K562 (cell line): ENCODE measurements around the gene TMEM131. TPM values are rescaled to one million over a fixed set of nuclear protein-coding genes. Genes with fewer than 3 reads are reported as not detected.

Source experiments
- ATAC-seq: fragments of 200-7000 bp; cut with Tn5 transposase; 3 replicates; pipeline ENCODE4 v1.9.1; 2020; ENCODE audit warnings: moderate library complexity
- BruUV-seq: library from RNA; stranded (reverse); fragments of 400-500 nt; replicated peaks from 2 replicates; lab custom pipeline; 2021; lab: Mats Ljungman, UMichigan
- CTCF ChIA-PET: fragments of 300-600 bp; formaldehyde crosslinking; extraction: SDS; loops from one replicate; lab custom pipeline; 2021; ENCODE audit warnings: low intra/inter-chr PET ratio; lab: Yijun Ruan, JAX
- POLR2A ChIA-PET: fragments of 300-600, 350-650 bp; sonication (Branson Sonifier 250); formaldehyde crosslinking; extraction: SDS; loops from one replicate; lab custom pipeline; 2021; ENCODE audit warnings: antibody characterized with exemption, inconsistent platforms; lab: Yijun Ruan, JAX
- DNase-seq, 4 experiments: peaks; one replicate each; pipeline versions ENCODE4 v3.0.0 to v3.0.0-alpha.2; 2011 to 2018; ENCODE audit warnings: low spot score in 3 of 4, mixed read lengths in 3 of 4; ENCODE audit errors: extremely low read depth in 1 of 4
- FAIRE-seq: peaks from 2 replicates; lab custom pipeline; 2011; peaks lifted over from hg19 to GRCh38; lab: Jason Lieb, UNC
- H2AFZ ChIP-seq: 2 replicates; pipeline ENCODE4 v1.6.0; 2011; ENCODE audit warnings: low read depth, low read length, control low read depth, inconsistent platforms
- H3K27ac ChIP-seq: fragments of 200-600 bp; 3 replicates; pipeline ENCODE4 v1.8.0; 2011; ENCODE audit warnings: low read depth, mild to moderate bottlenecking, control low read depth, inconsistent platforms, low read length, moderate library complexity, mixed read lengths; ENCODE audit errors: extremely low read depth
- H3K27me3 ChIP-seq, 2 experiments: fragments of 300-600 bp in 1 of 2; 2 replicates in 1 of 2; 3 replicates in 1 of 2; pipeline versions ENCODE4 v1.6.0 to v1.8.0; 2011; ENCODE audit warnings: inconsistent platforms in 2 of 2, low read length in 2 of 2, mild to moderate bottlenecking in 1 of 2, mixed read lengths in 1 of 2, moderate library complexity in 1 of 2; ENCODE audit not compliant: control insufficient read depth in 2 of 2, insufficient read depth in 2 of 2
- H3K36me3 ChIP-seq: fragments of 300-600 bp; 3 replicates; pipeline ENCODE4 v1.8.0; 2011; ENCODE audit warnings: mild to moderate bottlenecking, low read length, inconsistent platforms; ENCODE audit not compliant: control insufficient read depth, insufficient read depth
- H3K4me1 ChIP-seq, 2 experiments: fragments of 200-600 bp in 1 of 2; replicated peaks in 1 of 2; 2 replicates in 1 of 2; 3 replicates in 1 of 2; pipeline versions ENCODE4 v1.5.1 to v1.8.0; 2011; ENCODE audit warnings: inconsistent platforms in 2 of 2, low read length in 2 of 2, mild to moderate bottlenecking in 1 of 2, mixed read lengths in 1 of 2, moderate library complexity in 1 of 2; ENCODE audit not compliant: control insufficient read depth in 2 of 2, insufficient read depth in 2 of 2
- H3K4me2 ChIP-seq: 2 replicates; pipeline ENCODE4 v1.6.1; 2011; ENCODE audit warnings: low read length, control low read depth, inconsistent platforms, mixed read lengths; ENCODE audit not compliant: insufficient read depth
- H3K4me3 ChIP-seq: fragments of 200-600 bp; sonication (generic), shearing (Covaris generic); 2 replicates; pipeline ENCODE4 v1.5.1; 2016; ENCODE audit warnings: control low read depth, inconsistent platforms
- H3K79me2 ChIP-seq: fragments of 200-600 bp; 3 replicates; pipeline ENCODE4 v1.8.0; 2011; ENCODE audit warnings: low read length, inconsistent platforms; ENCODE audit not compliant: control insufficient read depth, insufficient read depth
- H3K9ac ChIP-seq, 2 experiments: 2 replicates each; pipeline versions ENCODE4 v1.6.0 to v1.6.1; 2011; ENCODE audit warnings: low read depth in 2 of 2, low read length in 2 of 2, control low read depth in 1 of 2, inconsistent platforms in 1 of 2, mild to moderate bottlenecking in 1 of 2, mixed read lengths in 1 of 2; ENCODE audit not compliant: insufficient read depth in 1 of 2
- H3K9me1 ChIP-seq: one replicate; pipeline ENCODE4 v1.6.0; 2011; ENCODE audit warnings: inconsistent platforms, mild to moderate bottlenecking, low read length, moderate library complexity; ENCODE audit not compliant: control insufficient read depth, insufficient read depth
- H3K9me3 ChIP-seq: replicated peaks from 2 replicates; pipeline ENCODE4 v1.5.1; 2011; ENCODE audit warnings: low read depth, low read length, inconsistent platforms; ENCODE audit not compliant: control insufficient read depth, insufficient read depth
- H4K20me1 ChIP-seq: replicated peaks from 2 replicates; pipeline ENCODE4 v1.6.1; 2011; ENCODE audit warnings: low read length, inconsistent platforms, mixed read lengths; ENCODE audit not compliant: control insufficient read depth, insufficient read depth
- BMI1 ChIP-seq: fragments of 150-350 bp; IDR thresholded peaks from 2 replicates; pipeline ENCODE4 v1.6.1; 2014; ENCODE audit warnings: low read length
- CHAMP1 ChIP-seq: fragments of 450-650 bp; IDR thresholded peaks from 2 replicates; pipeline ENCODE4 v1.6.1; 2016; ENCODE audit warnings: mild to moderate bottlenecking
- CREBBP ChIP-seq: IDR thresholded peaks from one replicate; pipeline ENCODE4 v1.6.1; 2012; ENCODE audit warnings: low read depth, mild to moderate bottlenecking, control low read depth, inconsistent platforms, low read length
- MAX ChIP-seq: sonication (generic); formaldehyde crosslinking; IDR thresholded peaks from 2 replicates; pipeline ENCODE4 v1.9.0; 2022; ENCODE audit warnings: mild to moderate bottlenecking, missing genetic modification reagents
- PHB ChIP-seq: fragments of 250-450 bp; sonication (Bioruptor Pico); IDR thresholded peaks from 2 replicates; pipeline ENCODE4 v1.5.0; 2021
- TEAD2 ChIP-seq: fragments of 450-650 bp; IDR thresholded peaks from 2 replicates; pipeline ENCODE4 v1.6.1; 2016; ENCODE audit warnings: missing genetic modification characterization, control low read depth, missing compliant biosample characterization
- TEAD4 ChIP-seq, 2 experiments: sonication (generic) in 1 of 2; formaldehyde crosslinking in 1 of 2; IDR thresholded peaks; 2 replicates each; pipeline versions ENCODE4 v1.6.1 to v1.8.0; 2012 to 2022; ENCODE audit warnings: borderline replicate concordance in 1 of 2, inconsistent platforms in 1 of 2, low read length in 1 of 2, mild to moderate bottlenecking in 1 of 2, missing genetic modification reagents in 1 of 2
- TRIM24 ChIP-seq, 2 experiments: fragments of 450-650 bp; IDR thresholded peaks; 2 replicates each; pipeline ENCODE4 v1.6.1; 2016
- U2AF2 ChIP-seq: fragments of 200-400 bp; formaldehyde crosslinking; optimal IDR thresholded peaks from 2 replicates; pipeline ENCODE3; 2017; ENCODE audit warnings: low read depth, mild to moderate bottlenecking, low read length
- WGBS: fragments of 100-300 bp; shearing (Covaris generic); methylation state at CpG from one replicate; pipeline ENCODE4 v1.1.6; 2016; ENCODE audit warnings: low coverage, mixed read lengths; ENCODE audit not compliant: insufficient coverage; ENCODE audit errors: missing lambda C conversion rate; 5-methylcytosine and 5-hydroxymethylcytosine counted together
- in situ Hi-C: fragments of 300-500 bp; cut with MboI; formaldehyde crosslinking; loops from 4 replicates; pipeline ENCODE4 v1.15.0; 2018; ENCODE audit warnings: inconsistent platforms, mixed read lengths
- intact Hi-C: fragments of 100-400 bp; cut with micrococcal nuclease; formaldehyde crosslinking; loops from 2 replicates; pipeline ENCODE4 v1.14.2; 2022
- polyA plus RNA-seq, 8 experiments: library from polyadenylated mRNA; depleted of rRNA in 4 of 8; stranded (reverse) in 5 of 8; unstranded in 3 of 8; fragments of >200 nt; fragmentation: Nextera tagmentation in 2 of 8; fragmentation: Illumina TruSeq in 1 of 8; extraction: Ambion mirVana in 2 of 8; extraction: Trizol in 1 of 8; gene quantifications; 2 replicates each; pipeline versions ENCODE4 v1.2.1 to v1.2.3, GENCODE V29; 2011 to 2014; ENCODE audit warnings: inconsistent platforms in 1 of 8, missing spikeins in 1 of 8
- total RNA-seq, 7 experiments: library from RNA; depleted of rRNA in 6 of 7; stranded (reverse); fragments of >200 nt in 6 of 7; fragmentation: Illumina TruSeq in 2 of 7; extraction: Trizol in 2 of 7; gene quantifications; 2 replicates each; pipeline versions ENCODE4 v1.2.1 to v1.2.3, GENCODE V29; 2011 to 2021; ENCODE audit warnings: low replicate concordance in 1 of 7

TMEM131 gene
- total and polyA plus RNA-seq, 9 of the 15 experiments (the other 6 are each of a cell fraction or from before 2014, with no cell fraction given), result 2.5 to 21.1 (median 12.4) TPM

DNA sequence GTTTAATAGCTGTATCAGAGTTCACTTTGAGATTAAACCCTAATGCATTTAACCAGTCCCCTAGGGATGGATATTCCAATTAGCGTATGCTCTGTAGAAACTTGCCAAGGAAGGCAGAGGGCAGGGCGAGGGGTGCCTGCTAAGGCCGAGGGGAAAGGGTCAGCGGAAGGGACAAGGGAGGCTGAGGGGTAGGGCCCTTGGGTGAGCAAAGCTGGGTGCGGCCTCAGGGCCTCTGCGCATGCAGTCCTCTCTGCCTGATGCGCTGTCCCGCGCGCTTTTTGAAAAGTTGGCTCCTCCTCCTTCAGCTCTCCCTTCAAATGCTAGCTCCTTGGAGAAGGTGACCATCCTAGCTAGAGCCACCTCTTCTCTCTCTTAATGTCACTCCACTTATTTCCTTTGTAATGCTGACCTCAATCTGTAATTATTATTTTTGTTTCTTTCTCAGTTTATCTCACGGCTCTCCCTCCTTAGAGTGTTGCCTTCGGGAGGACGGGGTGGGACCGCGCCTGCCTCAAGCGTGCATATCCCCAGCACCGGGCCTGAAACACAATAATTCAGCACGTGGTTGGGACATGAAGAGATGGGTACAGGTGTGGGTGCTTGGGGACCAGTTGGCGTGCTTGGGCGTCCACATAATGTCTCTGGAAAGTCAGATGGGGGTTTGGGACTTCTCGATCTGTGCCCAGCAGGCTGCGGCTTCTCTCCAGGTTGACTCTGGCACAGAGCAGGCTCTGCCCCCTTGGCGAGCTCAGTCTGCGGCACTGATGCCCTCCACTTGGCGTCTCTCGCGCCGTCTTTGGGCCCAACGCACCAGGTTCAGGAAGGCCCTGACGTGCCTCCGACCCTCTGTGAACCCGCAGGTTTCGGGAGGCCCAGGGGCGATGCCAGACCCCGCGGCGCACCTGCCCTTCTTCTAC, 272.3 kb downstream of the TMEM131 start (continued):
- no peak for TF ChIP-seq TRIM24 (IDR thresholded peaks at IDR 0.05)
- no peak for TF ChIP-seq CHAMP1
- TF ChIP-seq TEAD4 (IDR thresholded peaks at IDR 0.05; ENCODE audit: low read length), result no peak
- TF ChIP-seq TEAD4 (CRISPR knock-in tag; IDR thresholded peaks at IDR 0.05; ENCODE audit: borderline replicate concordance), result no peak
- TF ChIP-seq U2AF2, result no peak
- TF ChIP-seq BMI1, result no peak

- intact Hi-C loops (no loop called here), in situ Hi-C loops (no loop called here)
- ATAC-seq (no peak), FAIRE-seq (no peak), DNase-seq (no peak)
- ChIA-PET CTCF (no interaction called here), POLR2A (interaction anchor here (0.9 kb wide), 1 partner anchor 9 kb away, joined by 3 read pairs; the partner anchor contains the start of gene ZAP70)
- Histone ChIP-seq H3K4me3 (no peak overlapping the region), H3K36me3 (no peaks in the 10 kb centered on the region), H3K4me1 (peaks cover 0 to 25% of the 10 kb centered on the region in 2 experiments; a peak in 2 of 5 replicates), H3K9ac (no peak overlapping the region), H4K20me1 (peaks cover 4% of the 10 kb centered on the region; the same call in 1 of the 2 replicates), H3K4me2 (no peak overlapping the region), H3K27ac (no peak overlapping the region), H3K9me3 (no peaks in the 10 kb centered on the region), H2AFZ (no peak overlapping the region), H3K79me2 (no peaks in the 10 kb centered on the region), H3K27me3 (peaks cover 0 to 25% of the 10 kb centered on the region in 2 experiments; a peak in 1 of 5 replicates), H3K9me1 (no peaks in the 10 kb centered on the region)
- WGBS, result 26% methylated on average over 6 of the region's 6 CpGs
- no TSS peak for BruUV-seq
- TF ChIP-seq MAX (CRISPR knock-in tag) (no peak), TEAD2 (tag) (no peak), PHB (no peak), CREBBP (no peak)
These were observed 273.5 kb downstream of the TMEM131 start for GRCh38 chr2:97722227-97722626.
